ENCODE data around the gene KRT3.
A peak's percentile ranks its signal among the peaks of the same experiment; 100 is the strongest.

Gene KRT3

GRCh38 chr12:52795694-52796428 lies at the start of gene KRT3:
Gene KRT3, minus strand, starts transcription at chr12:52796117. Its CDS starts 75 bp downstream, at chr12:52796042.
- no peak for DNase-seq (ENCODE audit: low read depth)

- no peak for DNase-seq (ENCODE audit: low read depth)
These were observed 48.5 kb upstream of the KRT3 start for GRCh38 chr12:52844386-52844785.

GRCh38 chr12:52839436-52840105 lies 43.7 kb upstream of the KRT3 start:
- no peak for DNase-seq (ENCODE audit: low read depth)

GRCh38 chr12:52838609-52839435 lies 42.9 kb upstream of the KRT3 start:
- DNase-seq (ENCODE audit: low read depth), result no peak

GRCh38 chr12:52837781-52838608 lies 42.1 kb upstream of the KRT3 start:
- DNase-seq (ENCODE audit: low read depth), result no peak

GRCh38 chr12:52837413-52837741 lies 41.5 kb upstream of the KRT3 start:
- no peak for DNase-seq (ENCODE audit: low read depth)

GRCh38 chr12:52836491-52837412 lies 40.8 kb upstream of the KRT3 start:
- no peak for DNase-seq (ENCODE audit: low read depth)

GRCh38 chr12:52836042-52836466 lies 40.1 kb upstream of the KRT3 start:
- DNase-seq (ENCODE audit: low read depth), result peak; percentile 69

GRCh38 chr12:52835271-52836041 lies 39.5 kb upstream of the KRT3 start:
- no peak for DNase-seq (ENCODE audit: low read depth)

- no peak for DNase-seq (ENCODE audit: low read depth)
These were observed 38.7 kb upstream of the KRT3 start for GRCh38 chr12:52834727-52835001.

- DNase-seq (ENCODE audit: low read depth), result no peak
These were observed 38.2 kb upstream of the KRT3 start, which contains the start of gene KRT79 for GRCh38 chr12:52833922-52834726. Gene KRT79, minus strand, starts transcription at chr12:52834311. Its CDS starts 51 bp downstream, at chr12:52834260.

- no peak for DNase-seq (ENCODE audit: low read depth)
These were observed 37.3 kb upstream of the KRT3 start for GRCh38 chr12:52832985-52833905.

GRCh38 chr12:52832451-52832850 lies 36.5 kb upstream of the KRT3 start:
- no peak for DNase-seq (ENCODE audit: low read depth)

- no peak for DNase-seq (ENCODE audit: low read depth)
These were observed 35.3 kb upstream of the KRT3 start for GRCh38 chr12:52831251-52831650.

GRCh38 chr12:52829986-52830770 lies 34.3 kb upstream of the KRT3 start:
- DNase-seq (ENCODE audit: low read depth), result no peak

GRCh38 chr12:52828591-52829021 lies 32.7 kb upstream of the KRT3 start:
- DNase-seq (ENCODE audit: low read depth), result no peak

- DNase-seq (ENCODE audit: low read depth), result no peak
These were observed 32.2 kb upstream of the KRT3 start for GRCh38 chr12:52828156-52828555.

All from activated T-cell treated with anti-CD3 and anti-CD28 coated beads for 48 hours (primary cell).